NCI-H345 treated with DMSO at 0.1 percent for 48 hours (cell line): Measurements from ENCODE around the gene SH3TC1.

Experiments used
- DNase-seq: peaks from one replicate; lab custom pipeline; 2025; ENCODE audit not compliant: unreplicated experiment; lab: John Stamatoyannopoulos, UW

The SH3TC1 gene

DNA sequence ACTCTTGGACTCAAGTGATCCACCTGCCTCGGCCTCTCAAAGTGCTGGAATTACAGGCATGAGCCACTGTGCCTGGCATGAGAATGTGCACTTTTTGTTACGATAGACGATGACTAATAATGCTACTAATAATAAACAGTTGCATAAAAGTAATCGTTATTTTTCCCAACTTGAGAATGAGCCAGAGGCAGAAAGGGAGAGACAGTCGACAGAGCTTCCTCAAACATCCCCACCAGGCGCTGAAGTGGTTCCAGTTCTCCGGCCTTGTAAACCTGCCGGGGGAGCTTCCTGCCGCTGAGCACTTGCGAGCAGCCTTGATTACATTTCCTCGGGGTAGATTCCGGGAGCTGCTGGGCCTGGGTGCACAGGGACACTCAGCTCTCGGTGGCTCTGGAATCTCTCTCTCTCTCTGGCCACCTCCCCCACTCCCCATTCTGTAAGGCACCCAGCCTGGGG, 61.6 kb downstream of the SH3TC1 start:
- no peak for DNase-seq

DNA sequence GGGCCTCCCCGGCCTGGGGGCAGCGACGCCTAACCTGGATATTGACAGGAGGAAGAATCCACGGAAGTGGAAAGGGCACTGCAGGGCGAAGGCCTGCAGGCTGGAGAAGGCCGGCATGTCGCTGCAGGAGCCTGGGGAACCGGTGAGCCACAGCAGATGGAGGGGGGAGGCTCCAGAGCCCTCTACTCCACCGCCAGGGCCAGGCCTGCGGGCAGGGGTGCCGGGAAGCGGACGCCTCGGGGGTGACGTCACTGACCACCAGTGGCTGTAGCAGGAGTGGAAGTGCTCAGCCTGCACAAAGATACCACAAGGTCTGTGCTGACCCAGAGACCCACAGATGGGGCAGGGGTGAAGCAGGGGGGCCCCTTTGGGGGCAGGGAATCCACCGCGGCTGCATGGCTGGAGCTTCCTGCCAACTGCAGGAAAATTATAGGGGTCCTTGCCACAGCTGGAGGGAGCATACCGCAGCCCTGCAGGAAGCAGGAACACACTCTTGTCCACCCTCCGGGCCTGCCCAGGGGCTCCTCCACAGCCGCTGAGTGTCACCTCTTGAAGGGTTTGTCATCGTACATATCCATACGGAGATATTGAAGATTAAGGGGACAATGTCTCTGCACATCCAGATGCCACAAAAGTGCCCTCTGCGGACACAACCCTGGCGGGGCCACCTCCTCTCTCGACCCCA, 62.9 kb downstream of the SH3TC1 start:
- no peak for DNase-seq

DNA sequence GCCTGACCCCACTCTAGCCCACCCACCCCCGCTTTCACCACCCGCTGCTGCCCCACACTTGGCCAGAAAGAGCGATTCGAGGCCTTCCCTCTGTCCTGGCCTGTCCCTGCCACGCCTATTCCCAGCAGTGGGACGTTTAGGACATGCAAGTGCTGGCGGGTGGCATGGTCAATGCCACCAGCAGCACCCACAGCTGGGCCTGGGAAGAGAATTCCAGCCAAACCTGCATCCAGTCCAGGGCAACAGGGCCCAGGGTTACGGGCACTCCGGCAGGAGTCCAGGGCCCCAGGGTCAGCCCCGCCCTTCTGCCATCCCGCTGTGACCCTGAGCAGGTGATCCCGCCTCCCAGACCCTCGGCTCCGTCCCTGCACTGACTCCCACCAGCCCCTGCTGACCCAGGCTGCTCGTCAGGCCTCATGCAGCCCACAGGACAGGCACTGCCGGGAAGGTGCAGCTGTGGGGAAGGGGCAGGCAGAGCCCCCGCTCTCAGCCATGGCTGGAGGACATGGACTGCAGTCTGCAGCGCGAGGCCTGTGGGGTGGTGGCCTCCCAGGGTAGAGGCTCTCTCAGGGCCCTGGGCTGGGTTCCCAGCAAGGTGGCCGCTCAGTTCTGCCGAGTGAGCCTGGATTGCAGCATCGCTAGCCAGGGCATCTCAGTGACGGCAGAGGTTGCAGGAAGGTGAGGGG, 63.7 kb downstream of the SH3TC1 start:
- DNase-seq, result no peak

DNA sequence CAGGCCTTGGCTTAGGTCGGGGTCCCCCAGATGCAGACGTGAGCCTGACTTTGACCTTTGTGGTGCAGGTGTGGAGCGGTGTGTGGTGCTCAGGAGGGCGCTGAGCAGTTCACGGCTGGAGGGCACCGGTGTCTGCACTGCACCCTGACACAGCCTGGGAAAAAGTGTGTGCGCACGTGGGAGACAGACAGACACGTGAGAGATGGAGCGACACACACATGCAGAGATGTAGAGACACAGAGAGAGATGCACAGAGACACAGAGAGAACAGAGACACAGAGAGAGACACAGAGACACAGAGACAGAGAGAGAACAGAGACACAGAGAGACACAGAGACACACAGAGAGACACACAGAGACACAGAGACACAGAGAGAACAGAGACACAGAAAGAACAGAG, 64.3 kb downstream of the SH3TC1 start:
- DNase-seq, result no peak

DNA sequence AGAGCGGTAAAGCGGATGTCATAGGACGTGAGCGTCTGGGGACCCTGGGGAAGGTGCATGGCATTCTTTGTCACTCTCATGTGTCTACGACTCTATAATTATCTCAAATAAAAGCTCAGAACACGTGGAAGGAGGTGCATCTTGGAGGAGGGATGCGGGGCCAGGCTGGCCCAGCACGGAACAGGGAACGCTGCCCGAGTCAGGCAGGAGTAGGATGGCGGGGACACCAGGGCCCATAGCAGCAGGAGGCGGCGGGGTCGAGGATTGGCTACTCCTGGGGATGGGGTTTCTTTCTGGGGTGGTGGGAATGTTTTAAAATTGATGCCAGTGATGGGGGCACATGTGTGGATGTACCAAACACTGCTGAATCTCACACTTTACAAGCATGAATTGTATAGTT, 65.0 kb downstream of the SH3TC1 start:
- DNase-seq, result no peak

DNA sequence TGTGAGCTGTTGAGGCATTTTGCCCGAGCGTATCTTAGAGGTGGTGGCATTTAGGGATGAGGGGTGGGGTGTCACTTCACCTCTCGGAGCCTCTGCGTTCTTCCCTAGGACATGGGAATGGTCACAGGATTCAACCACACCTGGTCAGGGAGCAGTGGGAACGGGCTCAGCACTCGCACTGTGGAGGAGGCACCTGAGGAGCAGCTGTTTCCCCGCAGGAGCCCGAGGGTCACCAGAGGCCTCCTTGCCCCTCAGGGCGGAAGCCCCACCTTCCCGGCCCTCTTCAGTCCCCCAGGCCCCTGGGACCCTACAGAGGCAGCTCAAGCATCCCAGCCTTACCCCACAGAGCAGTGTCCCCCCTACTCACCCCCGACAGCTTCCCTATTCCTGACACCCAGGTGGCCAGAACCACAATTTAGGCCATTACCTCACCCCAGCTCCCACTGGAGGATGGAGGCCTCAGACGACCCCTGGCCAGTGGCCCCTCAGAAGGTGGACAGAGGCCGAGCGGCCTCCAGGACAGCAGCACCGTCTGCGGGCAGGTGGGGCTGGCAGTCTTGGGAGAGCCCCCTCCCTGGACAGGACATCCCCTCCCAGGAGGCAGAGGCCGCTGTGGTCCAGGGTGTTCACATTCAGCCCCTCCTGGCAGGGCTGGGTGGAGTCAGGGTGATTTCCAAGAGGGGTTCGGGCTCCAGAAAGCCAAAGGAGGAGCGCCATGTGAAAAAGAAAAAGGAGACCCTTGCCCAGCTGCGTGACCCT, 66.3 kb downstream of the SH3TC1 start:
- no peak for DNase-seq

DNA sequence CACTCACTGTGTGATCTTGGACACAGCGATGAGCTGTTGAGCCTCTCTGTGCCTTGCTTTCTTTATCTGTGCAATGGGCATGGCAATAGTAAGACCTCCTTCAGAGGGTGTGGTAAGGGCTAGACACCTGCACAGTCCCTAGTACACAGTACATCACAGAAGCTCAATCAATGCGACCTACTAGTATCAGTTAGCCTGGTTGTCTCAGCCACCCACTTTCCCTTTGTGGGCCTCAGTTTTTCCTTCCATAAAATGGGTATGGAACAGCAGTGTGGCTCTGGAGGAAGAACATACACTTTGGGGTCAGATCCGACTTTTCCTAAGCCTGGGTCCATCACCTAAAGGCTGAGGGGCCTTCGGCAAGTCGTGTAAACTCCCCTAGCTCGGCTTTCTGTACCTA, 67.0 kb downstream of the SH3TC1 start:
- no peak for DNase-seq

DNA sequence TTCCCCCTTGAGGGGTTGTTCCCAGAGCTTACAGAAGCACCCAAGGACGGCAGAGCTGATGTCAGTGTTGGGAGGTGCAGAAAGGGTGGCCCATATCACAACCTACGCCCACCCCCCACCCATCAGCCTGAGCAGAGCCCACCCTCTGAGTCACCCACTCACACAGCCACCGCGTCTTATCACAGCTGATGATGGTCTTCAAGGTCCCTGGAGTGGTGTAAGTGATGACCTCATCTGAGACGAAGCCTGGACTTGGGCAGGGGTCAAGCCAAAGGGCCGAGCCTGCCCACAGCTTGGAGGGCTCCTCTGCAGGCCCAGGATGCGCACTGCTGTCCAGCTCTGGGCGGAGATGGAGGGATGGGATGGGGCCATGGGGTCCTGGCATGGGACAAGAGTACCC, 67.4 kb downstream of the SH3TC1 start:
- no peak for DNase-seq

DNA sequence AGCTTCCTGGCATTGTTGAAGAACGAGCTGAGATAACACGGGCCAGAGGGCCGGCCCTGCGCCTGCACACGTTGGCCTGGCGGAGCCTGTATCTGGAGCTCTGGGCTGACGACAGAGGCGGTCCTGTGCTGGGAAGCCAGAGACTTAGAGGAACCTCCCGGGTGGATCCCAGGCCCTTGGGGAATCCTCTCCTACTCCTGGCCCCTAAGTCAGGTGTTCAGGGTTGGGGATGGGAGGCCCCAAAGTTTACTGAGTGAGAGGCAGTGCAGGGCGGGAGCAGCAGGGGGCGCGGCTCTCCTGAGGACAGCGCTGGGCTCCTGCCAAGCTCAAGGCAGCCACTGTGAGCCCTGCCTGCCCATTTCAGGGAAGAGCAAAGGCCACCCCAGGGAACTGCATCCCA, 68.0 kb downstream of the SH3TC1 start:
- DNase-seq, result peak; percentile 16

DNA sequence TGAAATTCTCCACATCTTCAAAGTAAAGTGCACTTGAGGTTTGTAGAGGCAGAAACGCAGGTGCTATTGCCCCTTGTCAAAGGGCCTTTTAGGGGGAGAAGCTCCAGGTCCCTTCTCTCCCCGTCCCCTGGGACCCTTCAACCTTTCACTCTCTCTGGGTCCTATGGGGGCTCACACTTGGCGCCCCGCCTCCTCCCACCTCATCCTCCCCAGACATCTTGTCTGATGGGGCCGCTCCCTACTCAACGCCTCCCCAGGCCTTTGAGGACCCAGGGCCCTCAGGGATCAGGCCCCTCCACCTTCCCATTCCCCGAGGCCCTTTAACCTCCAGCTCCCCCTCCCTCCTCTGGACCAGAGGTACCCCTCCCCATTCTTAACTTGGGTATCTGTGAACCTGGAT, 69.1 kb downstream of the SH3TC1 start:
- DNase-seq, result no peak

DNA sequence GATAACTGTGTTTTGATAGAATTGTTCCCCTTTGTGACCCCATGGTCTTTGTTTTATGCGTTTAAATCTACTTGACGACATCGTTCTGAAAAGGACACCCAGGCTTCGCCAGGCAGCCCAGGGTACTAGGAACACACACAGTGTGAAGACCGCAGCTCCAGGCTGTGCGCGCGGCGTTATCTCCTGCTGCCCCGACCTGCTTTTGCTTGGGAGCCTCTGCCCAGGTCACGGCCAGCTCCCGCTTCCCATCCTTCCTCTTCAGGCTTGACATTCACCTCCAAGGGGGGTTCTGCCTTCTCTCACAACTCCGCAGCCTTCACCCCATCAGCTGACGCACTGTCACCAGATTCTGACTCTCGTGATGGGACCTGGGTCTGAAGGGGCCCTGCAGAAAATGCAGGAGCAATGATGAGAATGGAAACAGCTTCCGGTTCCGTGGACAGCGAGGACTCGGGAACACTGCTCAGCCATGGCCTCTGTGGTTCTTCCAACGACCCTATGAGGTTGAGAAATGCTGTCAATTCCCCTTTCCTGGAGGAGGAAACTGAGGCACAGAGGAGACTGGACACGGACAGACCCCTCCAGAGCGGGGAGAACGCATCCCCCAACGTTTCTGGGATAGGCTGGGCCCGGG, 69.9 kb downstream of the SH3TC1 start:
- DNase-seq, result no peak

DNA sequence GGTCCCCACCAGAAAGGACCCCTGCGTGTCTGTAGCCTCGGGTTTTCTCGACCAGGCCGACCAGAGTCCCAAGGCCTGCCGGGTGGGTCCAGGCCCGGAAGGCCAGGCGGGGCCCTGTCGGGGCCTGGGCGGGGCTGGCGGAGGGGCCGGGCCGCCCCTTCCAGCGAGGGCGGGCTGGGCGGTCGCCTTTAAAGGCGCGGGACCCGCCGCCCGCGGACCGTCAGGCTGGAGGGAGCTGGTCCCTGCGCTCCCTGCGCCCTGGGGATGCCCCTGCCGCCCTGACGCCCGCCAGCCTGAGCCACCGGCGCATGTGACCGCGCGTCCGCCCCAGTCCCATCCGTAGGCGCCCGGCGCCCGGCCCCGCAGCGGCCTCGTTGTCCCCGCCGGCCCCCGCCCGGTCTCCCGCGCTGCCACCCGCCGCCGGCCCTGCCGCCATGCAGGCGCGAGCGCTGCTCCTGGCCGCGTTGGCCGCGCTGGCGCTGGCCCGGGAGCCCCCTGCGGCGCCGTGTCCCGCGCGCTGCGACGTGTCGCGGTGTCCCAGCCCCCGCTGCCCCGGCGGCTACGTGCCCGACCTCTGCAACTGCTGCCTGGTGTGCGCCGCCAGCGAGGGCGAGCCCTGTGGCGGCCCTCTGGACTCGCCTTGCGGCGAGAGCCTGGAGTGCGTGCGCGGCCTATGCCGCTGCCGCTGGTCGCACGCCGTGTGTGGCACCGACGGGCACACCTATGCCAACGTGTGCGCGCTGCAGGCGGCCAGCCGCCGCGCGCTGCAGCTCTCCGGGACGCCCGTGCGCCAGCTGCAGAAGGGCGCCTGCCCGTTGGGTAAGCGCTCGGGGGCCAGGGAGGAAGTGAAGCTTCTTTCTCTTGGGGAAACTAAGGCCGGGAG, 70.7 kb downstream of the SH3TC1 start, which contains the start of gene HTRA3:
HTRA3 (plus strand) TSS at position 220 of the 883 bp plus-strand sequence; CDS start at position 435, 215 bp downstream.
- DNase-seq, result no peak

DNA sequence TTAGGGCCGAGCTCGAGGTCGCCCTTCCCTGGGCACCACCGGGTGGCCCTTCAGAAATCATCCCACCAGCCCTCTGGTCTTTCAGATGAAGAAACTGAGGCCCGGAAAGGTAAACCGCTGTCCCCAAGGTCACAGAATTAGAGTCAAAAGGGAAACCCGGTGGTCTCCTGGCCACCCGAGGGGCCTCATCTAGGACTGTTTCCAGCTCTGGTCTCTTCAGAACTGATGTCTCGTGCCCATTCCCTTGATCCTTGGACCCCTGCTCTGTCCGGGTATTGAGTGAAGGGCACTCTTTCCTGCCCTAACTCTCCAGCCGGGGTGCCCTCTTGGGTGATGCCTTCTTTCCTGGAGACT, 71.3 kb downstream of the SH3TC1 start:
- DNase-seq, result no peak

DNA sequence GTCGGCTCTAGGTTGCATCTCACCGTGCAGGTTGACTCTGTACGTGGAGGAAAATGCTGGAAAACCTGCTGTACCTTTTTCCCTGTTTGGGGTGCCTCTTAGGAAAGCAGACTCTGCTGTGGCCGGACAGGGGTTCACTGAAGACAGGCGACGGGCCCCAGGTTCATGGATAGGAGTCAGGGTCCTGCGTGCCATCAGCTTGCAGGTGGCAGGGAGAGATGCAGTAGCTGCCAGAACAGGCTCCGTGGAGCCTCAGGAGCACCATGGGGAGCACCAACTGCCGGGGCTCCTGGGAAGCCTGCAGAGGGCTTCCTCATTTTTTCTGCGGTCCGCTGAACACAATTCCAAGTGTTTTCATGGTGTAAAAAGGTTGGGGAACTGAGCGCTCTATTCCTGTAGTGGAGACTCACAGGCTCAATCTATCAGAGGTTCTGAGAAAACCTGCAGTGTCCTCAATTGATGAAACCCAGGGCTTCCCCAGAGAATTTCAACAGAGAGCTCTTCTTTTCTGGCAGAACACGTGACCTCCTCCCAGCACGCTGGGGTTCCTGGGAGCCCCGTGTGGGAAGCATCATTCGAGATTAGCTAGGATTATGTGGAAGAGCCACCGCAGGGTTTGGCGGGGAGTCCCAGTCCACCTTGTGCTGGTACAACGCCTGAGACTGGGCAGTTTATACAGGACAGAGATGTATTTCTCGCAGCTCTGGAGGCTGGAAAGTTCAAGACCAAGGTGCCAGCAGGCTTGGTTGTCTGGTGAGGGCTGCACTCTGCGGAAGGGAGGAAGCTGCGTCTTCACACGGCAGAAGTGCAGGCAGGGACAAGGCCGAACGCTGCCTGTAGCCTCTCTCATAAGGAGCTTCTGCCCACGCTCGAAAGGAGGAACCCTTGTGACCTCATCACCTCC, 72.1 kb downstream of the SH3TC1 start:
- no peak for DNase-seq

DNA sequence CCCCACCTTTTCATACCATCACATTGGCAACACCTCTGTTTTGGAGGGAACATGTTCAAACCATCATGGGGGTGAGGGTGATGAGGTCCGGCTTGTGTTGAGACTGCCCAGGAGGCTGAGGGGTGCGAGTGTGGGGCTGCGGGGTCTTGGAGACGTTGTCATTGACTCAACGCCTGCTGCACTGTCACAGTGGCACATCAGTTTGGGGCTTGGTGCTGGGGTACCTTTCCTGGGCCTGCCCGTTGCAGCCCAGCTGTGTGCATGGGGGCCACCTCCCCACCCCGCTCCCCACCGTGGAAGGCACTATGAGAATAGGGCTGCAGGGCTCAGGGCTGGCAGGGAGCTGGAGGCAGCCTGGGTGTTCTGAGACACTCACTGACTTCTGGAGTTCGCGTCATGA, 72.7 kb downstream of the SH3TC1 start:
- DNase-seq, result no peak

DNA sequence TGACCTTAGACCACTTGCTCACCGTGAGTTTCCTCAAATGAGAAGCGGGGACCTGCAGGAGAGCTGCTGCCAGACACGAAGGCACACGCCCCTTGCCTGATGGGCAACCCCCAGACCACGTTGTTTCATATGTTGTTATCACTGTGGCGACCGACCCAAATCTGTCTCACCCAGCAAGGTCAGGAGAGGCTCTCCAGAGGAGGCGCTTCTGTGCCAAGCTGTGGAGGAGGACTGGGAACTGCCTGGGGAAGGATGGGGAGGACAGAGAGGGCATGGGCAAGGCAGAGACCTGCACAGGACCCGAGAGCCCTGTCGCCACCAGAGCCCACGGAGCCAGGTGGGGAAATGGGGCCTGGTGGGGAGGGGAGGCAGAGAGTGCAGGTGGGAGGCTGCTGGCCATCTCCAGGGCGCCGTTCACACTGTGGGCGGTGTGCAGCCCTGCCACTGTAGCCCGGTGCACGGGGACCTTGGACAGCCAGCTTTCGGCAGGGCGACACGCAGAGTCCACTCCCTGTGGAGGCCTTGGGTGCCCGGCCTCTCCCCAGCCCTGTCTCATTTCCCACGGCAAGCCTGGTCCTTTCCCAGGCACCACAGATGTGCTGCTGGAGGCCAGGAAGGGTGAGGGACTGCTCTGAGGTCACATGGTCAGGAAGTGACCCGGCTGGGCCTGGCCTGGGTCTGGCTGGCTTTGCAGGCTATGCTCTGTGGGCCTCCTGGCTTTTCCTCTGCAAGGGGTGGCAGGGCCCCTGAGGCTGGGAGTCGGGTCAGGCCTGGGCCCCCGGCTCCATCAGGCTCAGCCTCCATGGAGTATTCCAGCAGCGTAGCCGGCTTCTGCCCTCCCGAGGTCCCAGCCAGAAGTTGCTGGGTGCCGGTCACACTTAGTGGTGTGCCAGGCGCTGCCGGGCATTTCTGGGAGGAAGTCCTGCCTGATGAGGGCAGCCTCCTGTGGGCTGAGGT, 73.7 kb downstream of the SH3TC1 start:
- DNase-seq, result no peak

DNA sequence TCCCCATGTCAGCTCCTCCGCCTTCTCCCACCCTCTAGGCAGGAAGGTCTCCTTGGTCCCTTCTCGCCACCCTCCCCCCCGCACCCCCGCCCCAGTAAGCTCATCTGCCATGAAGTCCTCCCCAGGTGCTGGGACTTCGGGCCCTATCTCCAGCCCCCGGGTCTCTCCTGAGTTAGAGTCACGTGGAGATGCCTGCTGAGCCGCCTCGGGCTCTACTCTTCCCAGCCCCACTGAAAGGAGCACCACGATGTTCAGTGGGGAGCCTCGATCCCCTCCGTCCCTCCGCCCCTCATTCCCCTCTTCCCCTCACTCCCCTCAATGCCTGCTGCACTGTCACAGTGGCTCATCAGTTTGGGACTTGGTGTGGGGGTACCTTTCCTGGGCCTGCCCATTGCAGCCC, 74.4 kb downstream of the SH3TC1 start:
- DNase-seq, result no peak

DNA sequence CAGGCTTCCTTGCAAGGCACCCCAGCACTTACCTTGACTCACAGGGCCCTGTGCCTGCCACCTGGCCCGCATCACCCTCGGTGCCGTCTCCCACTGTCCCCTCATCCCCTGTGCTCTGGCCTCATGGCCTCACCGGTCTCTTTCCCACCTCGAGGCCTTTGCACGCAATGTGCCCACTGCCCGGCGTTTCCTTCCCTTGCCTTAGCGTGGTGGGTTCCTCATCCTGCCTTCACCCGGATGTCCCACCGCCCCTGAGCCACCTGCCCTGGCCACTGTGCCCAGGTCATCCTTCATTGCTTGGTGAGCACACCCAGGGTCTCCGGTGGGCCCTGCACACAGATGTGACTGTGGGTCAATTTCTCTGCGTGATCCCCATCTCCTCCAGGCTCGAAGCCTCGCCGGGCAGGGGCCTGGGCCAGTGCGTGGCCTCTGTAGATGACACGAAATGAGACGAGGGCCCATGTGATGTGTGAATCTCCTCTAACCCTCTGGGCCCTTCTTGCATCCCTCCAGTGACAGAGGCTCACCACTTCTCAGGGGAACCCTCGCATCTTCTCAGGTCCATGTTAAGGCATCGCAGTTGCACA, 75.1 kb downstream of the SH3TC1 start:
- no peak for DNase-seq
